Stimulated activated naive CD8-positive, alpha-beta T cell treated with anti-CD3 and anti-CD28 coated beads, Interleukin-15, Interleukin-2, amounts not matched to agents 100 U/mL and 50 U/mL, for 24 hours (primary cell): ENCODE results near the gene DDX51.

ENCODE experiments used
- ATAC-seq: fragments of 150-1000 bp; cut with Tn5 transposase; one replicate; pipeline ENCODE4 v1.10.0; 2021
- DNase-seq: peaks from one replicate; pipeline ENCODE4 v3.0.0; 2021

Gene DDX51

GRCh38 chr12:132167611-132168310 is 23.6 kb upstream of the DDX51 start:
- no peak for ATAC-seq
- no peak for DNase-seq

GRCh38 chr12:132166801-132167591 is 22.9 kb upstream of the DDX51 start:
- DNase-seq (no peak), ATAC-seq (no peak)

DNA sequence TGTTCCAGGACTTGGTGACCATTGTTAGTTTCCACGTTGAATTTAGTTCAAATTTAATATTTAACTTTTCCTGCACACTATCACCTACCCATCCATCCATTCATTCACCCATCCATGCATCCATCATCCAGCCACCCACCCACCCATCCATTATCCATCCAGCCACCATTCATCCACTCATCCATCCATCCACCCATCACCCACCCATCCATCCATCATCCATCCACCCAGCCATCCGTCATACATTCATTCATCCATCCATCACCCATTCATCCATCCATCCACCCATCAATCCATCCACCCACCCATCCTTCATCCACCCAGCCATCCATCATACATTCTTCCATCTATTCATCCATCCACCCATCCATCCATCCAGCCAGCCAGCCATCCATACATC is 22.0 kb upstream of the DDX51 start:
- no peak for ATAC-seq

GRCh38 chr12:132165584-132165983 is 21.5 kb upstream of the DDX51 start:
- DNase-seq = no peak
- no peak for ATAC-seq

More for the DNA sequence above, 22.0 kb upstream of the DDX51 start:
- DNase-seq = no peak

GRCh38 chr12:132164426-132164825 is 20.3 kb upstream of the DDX51 start:
- ATAC-seq = no peak
- DNase-seq = no peak

DNA sequence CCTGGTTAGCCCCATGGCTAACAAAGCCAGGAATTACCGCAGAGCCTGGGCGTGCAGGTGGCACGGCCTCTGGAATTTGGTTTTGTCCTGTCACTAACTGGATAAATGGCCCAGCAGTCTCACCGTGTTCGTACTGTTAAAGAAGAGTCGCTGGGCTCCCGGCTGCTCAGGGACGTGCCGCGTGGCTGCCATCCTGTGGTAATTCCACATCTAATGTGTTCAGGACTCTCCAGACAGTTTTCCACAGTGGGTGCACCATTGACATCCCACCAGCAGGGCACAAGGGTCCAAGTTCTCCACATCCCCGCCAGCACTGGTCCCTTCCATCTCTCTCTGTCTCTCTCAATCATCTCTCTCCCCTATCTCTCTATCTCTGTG is 19.8 kb upstream of the DDX51 start:
- no peak for ATAC-seq

DNA sequence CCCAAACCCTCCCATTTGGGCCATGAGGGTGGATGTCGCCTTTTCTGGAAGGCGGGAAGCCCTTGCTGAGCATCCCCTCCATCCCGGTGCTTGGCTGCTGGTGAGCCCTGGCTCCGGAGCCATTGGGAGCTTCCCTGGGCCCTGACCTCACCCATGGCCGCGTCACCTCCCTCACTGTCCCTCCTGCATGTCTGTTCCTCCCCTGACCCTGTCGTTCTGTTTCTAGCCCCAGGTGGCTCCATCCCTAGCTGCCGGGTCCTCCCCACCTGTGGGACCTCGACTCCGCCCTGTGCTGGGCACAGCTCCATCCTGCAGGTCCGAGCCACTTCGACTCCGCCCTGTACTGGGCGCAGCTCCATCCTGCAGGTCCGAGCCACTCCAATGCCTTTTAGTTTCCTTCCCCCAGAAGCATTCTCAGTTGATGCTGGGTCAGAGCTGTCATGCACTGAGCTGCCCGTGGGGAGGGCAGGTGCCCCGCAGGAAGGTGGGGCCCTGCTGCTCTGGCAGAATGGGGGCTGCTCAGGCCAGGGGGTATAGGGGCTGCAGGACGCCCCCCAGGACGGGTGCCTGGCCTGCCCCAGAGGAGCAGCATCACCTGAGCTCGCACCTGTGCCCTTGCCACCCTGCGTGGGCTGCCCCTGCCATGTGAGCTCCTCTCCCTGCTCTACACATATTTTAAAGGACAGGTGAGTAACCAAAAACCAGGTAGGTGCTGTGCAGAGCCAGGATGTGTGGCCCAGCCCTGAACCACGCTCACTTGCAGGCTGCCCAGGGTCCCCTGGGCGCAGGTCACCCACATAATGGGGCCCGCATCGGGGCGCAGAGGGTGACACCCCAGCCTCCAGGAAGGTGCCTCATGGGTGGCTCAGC is 19.2 kb upstream of the DDX51 start:
- no peak for DNase-seq
- no peak for ATAC-seq

More for the DNA sequence above, 19.8 kb upstream of the DDX51 start:
- no peak for DNase-seq

DNA sequence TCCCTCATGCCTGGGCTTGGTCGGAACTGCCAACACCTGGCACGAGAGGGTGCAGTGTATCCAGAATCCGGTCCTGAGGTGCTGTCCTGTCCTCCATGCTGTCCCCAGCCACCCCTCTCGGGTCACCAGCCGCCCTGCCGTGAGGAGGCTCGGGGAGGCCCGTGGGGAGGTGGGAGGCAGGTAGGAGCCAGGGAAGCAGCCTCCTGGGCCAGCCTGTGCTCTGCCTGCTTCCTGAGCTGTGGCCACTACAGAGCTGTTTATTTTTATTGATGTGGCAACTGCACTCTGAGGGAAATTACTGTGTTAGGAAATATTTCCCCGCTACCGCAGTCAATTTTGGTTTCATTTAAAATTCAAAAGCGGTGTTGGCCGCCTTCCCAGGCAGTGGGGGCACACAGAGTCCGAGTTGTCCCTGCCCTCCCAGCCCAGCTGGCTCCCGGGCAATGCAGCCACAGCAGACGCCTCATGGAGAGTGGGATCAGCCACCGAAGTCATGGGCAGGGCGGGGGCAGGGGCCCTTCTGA is 18.5 kb upstream of the DDX51 start:
- ATAC-seq (peak; percentile 29), DNase-seq (no peak)

- no peak for ATAC-seq
- no peak for DNase-seq
Measured at GRCh38 chr12:132161796-132162507, 17.8 kb upstream of the DDX51 start.

GRCh38 chr12:132161036-132161781 is 17.1 kb upstream of the DDX51 start:
- no peak for ATAC-seq

GRCh38 chr12:132160601-132161035 is 16.5 kb upstream of the DDX51 start:
- DNase-seq (no peak), ATAC-seq (no peak)

More at GRCh38 chr12:132161036-132161781, 17.1 kb upstream of the DDX51 start:
- no peak for DNase-seq

- ATAC-seq = no peak
- no peak for DNase-seq
Measured at GRCh38 chr12:132160016-132160415, 15.9 kb upstream of the DDX51 start.

GRCh38 chr12:132159555-132160003 is 15.5 kb upstream of the DDX51 start:
- DNase-seq (no peak), ATAC-seq (no peak)

- no peak for DNase-seq
- no peak for ATAC-seq
Measured at GRCh38 chr12:132158677-132159554, 14.8 kb upstream of the DDX51 start.

DNA sequence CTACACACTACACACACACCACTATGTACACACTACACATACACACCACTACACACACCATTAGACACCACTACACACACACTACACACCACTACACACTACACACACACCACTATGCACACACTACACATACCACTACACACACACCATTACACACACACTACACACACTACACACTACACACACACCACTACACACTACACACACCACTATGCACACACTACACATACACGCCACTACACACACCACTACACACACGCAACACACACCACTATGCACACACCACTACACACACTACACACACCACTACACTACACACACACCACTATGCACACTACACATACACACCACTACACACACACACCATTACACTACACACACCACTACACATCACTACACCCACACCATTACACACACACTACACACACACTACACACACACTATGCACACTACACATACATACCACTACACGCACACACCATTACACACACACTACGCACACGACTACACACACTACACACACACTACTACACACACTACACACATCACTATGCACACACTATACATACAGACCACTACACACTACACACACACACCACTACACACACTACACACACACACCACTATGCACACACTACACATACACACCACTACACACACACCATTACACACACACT is 13.8 kb upstream of the DDX51 start:
- DNase-seq (no peak), ATAC-seq (no peak)

DNA sequence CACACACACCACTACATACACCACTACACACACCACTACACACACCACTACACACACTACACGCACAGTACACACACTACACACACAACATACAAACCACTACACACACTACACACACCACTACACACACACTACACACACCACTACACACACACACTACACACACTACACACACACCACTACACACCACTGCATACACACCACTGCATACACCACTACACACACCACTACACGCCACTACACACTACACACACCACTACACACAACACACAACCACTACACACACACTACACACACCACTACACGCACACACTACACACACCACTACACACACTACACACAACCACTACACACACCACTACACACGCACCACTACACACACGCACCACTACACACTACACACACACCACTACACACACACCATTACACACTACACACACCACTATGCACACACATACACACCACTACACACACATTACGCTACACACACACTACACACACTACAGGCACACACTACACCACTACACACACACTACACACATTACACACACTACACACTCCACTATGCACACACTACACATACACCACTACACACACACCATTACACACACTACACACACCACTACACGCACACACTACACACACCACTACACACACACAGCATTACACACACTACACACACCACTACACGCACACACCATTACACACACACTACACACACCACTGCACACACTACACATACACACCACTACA is 12.6 kb upstream of the DDX51 start:
- no peak for ATAC-seq

DNA sequence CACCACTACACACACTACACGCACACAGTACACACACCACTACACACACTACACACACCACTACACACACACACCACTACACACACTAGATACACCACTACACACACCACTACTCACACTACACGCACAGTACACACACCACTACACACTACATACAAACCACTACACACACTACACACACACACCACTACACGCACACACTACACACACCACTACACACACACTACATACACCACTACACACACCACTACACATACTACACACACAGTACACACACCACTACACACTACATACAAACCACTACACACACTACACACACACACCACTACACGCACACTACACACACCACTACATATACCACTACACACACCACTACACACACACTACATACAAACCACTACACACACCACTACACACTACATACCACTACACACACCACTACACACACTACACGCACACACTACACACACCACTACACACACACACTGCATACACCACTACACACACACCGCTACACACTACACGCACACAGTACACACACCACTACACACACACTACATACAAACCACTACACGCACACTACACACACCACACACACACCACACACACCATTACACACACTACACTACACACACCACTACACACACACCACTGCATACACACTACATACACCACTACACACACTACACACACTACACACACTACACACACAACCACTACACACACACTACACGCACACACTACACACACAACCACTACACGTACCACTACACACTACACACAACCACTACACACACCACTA is 11.9 kb upstream of the DDX51 start:
- DNase-seq (no peak), ATAC-seq (no peak)

More for the DNA sequence above, 12.6 kb upstream of the DDX51 start:
- no peak for DNase-seq
